ENCODE measurements around the gene NOL4L. TPM values are rescaled to one million over a fixed set of nuclear protein-coding genes. Genes with fewer than 3 reads are reported as not detected.

NOL4L gene
- total RNA-seq, 2 donors from 2014 or later = 18.0 to 59.7 TPM

- Histone ChIP-seq H3K4me3 (no peak overlapping the region), H3K36me3 (no peaks in the 10 kb centered on the region), H3K27ac (no peak overlapping the region), H3K27me3 (replicated peaks; ENCODE audit: insufficient read depth) (no peaks in the 10 kb centered on the region), H3K4me1 (replicated peaks) (no peaks in the 10 kb centered on the region), H3K9me3 (no peaks in the 10 kb centered on the region)
- no peak for DNase-seq (ENCODE audit: low spot score)
- WGBS = 62% methylated on average over 5 of the region's 5 CpGs
- intact Hi-C loops (cut with DNase I) = no loop called here
- TF ChIP-seq POLR2AphosphoS5 (IDR thresholded peaks at IDR 0.05) (no peak), CTCF (IDR thresholded peaks at IDR 0.05) (no peak), POLR2A (IDR thresholded peaks at IDR 0.05) (no peak)
Measured at GRCh38 chr20:32562495-32562911, 22.6 kb downstream of the NOL4L start.

GRCh38 chr20:32560989-32561830, 23.9 kb downstream of the NOL4L start:
- WGBS = 47% methylated on average over 23 of the region's 27 CpGs
- no peak for DNase-seq (ENCODE audit: low spot score)
- H3K27ac ChIP-seq = no peak overlapping the region
- intact Hi-C loops (cut with DNase I) = no loop called here
- no peak overlapping the region for H3K4me3 ChIP-seq
- no peaks in the 10 kb centered on the region for H3K27me3 ChIP-seq (replicated peaks; ENCODE audit: insufficient read depth)
- H3K4me1 ChIP-seq (replicated peaks) = no peaks in the 10 kb centered on the region
- H3K36me3 ChIP-seq = no peaks in the 10 kb centered on the region
- TF ChIP-seq POLR2A (IDR thresholded peaks at IDR 0.05) (no peak), CTCF (IDR thresholded peaks at IDR 0.05) (no peak)
- H3K9me3 ChIP-seq = no peaks in the 10 kb centered on the region

GRCh38 chr20:32560482-32560988, 24.6 kb downstream of the NOL4L start:
- no peaks in the 10 kb centered on the region for H3K4me1 ChIP-seq (replicated peaks)
- 83% methylated on average over 7 of the region's 9 CpGs for WGBS
- no peak overlapping the region for H3K4me3 ChIP-seq
- H3K27me3 ChIP-seq (replicated peaks; ENCODE audit: insufficient read depth) = no peaks in the 10 kb centered on the region
- H3K27ac ChIP-seq = no peak overlapping the region
- intact Hi-C loops (cut with DNase I) = no loop called here
- no peak for TF ChIP-seq CTCF (IDR thresholded peaks at IDR 0.05)
- TF ChIP-seq POLR2AphosphoS5 (IDR thresholded peaks at IDR 0.05) = no peak
- no peak for TF ChIP-seq POLR2A (IDR thresholded peaks at IDR 0.05)
- no peak for DNase-seq (ENCODE audit: low spot score)
- no peaks in the 10 kb centered on the region for H3K9me3 ChIP-seq
- H3K36me3 ChIP-seq = no peaks in the 10 kb centered on the region

- WGBS = 52% methylated on average over 15 of the region's 21 CpGs
- no peaks in the 10 kb centered on the region for H3K4me1 ChIP-seq (replicated peaks)
- H3K9me3 ChIP-seq = no peaks in the 10 kb centered on the region
- TF ChIP-seq CTCF (IDR thresholded peaks at IDR 0.05) = no peak
- no peak for TF ChIP-seq POLR2A (IDR thresholded peaks at IDR 0.05)
- no peak for TF ChIP-seq POLR2AphosphoS5 (IDR thresholded peaks at IDR 0.05)
- no peaks in the 10 kb centered on the region for H3K27me3 ChIP-seq (replicated peaks; ENCODE audit: insufficient read depth)
- no peak overlapping the region for H3K27ac ChIP-seq
- intact Hi-C loops (cut with DNase I) = no loop called here
- H3K36me3 ChIP-seq = no peaks in the 10 kb centered on the region
- DNase-seq (ENCODE audit: low spot score) = no peak
- H3K4me3 ChIP-seq = no peak overlapping the region
Measured at GRCh38 chr20:32559753-32560380, 25.3 kb downstream of the NOL4L start.
